HG03460 (cell line): Measurements from ENCODE around the gene ACAP3.

ENCODE experiments used
- ATAC-seq: cut with Tn5 transposase; IDR thresholded peaks from one replicate; pipeline ENCODE4 v1.9.1; 2021; ENCODE audit not compliant: unreplicated experiment

The ACAP3 gene

DNA sequence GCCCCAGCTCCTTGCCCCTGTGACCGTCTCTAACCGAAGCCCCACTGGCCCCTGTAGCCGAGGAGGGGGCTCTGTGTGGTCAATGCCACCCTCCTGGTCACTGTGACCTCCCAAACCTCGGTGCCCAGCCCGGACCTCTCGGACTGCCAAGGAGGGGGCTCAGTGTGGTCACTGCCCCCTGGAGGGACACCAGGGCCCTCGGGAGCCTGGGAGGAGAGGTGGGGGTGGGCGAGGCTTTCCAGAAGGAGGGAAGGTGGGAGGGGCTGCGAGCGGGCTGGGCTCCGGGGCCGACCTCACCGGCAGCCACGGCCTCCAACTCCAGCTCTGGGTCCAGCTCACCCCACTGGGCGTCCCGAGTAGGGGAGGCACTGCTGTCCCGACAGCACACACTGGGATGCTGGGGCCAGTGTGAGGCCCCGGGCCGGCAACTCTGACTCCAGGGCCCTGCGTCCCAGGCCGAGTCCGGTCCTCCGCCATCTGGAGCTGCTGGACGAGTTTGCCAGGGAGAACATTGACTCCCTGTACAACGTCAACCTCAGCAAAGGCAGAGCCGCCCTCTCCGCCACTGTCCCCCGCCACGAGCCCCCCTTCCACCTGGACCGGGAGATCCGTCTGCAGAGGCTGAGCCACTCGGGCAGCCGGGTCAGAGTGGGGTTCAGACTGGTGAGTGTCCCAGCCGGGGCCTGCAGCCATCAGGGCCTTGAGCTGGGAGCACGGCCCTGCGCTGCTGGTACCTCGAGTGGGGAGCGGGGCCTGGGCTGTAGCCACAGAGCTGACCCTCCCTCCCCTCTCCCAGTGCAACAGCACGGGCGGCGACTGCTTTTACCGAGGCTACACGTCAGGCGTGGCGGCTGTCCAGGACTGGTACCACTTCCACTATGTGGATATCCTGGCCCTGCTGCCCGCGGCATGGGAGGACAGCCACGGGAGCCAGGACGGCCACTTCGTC lies 21.1 kb downstream of the ACAP3 start:
- ATAC-seq: no peak

- no peak for ATAC-seq
These were observed 22.0 kb downstream of the ACAP3 start for GRCh38 chr1:1285611-1286311.

DNA sequence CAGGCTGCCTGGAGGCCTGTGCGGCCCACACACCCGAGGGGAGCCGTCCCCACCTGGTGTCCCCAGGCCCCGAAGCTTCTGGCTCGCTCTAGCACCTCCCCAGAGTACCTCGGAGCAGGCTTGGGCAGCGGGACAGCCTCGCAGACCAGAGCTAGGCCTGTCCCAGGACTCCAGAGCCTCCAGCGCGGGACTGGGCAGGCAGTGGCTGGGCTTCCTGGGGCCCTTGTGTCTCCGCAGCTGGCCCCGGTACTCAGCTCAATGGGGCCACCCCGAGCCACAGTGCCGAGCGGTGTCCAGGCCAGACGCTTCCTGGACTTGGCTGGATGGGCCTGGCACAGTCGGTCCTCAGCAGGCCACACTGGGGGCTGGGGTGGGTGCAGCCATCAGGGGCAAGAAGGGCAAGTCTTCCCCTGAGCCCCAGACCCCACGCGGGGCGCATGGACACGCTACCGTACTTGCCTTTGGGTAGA lies 22.6 kb downstream of the ACAP3 start:
- no peak for ATAC-seq

DNA sequence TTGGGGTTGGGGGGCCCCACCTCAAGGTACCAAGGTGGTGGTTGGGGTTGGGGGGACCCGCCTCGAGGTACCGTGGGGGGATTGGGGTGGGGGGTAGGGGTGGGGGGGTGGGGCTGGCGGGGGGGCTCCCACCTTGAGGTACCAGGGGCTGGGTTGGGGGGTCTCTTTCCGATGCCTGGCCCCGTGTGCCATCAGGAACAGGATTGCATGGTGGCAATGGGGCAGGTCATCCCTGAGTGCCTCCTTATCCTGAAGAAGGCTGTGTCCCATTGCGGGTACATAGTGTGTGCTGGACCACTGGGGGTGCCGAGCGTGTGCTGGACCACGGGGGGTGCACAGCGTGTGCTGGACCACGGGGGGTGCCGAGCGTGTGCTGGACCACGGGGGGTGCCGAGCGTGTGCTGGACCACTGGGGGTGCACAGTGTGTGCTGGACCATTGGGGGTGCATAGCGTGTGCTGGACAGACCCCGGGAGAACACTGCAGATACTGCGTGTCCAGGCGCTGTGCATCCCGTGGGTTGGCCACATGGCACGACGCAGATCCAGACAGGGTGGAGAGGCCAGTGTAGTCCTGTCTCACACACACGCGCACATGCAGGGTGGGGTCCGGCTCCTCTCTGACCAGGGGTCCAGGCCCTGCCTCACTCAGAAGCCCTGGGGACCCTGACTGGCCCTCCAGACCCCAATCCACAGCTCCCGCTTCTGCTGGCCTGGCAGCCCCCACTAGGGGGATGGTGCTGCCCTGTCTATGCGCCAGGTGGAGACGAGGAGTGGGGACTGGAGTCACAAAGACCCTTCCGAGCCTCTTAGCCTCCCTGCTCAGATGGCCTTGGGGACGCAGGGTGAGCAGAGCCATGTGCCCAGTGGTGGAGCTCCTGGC lies 23.3 kb downstream of the ACAP3 start:
- no peak for ATAC-seq

DNA sequence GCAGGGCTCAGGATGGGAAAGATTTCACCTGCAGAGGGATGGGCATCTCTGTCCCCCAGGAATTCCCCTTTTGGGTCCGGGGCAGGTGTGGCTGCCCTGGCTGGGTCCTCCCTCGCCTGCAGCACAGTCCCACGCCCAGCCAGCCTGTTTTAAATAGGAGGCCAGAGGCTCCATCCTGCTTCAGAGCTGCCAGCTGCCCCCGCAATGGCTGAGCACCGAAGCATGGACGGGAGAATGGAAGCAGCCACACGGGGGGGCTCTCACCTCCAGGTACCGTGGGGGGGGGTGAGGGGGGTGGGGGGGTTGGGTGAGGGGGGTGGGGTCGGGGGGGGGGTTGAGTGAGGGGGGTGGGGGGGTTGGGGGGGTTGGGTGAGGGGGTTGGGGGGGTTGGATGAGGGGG lies 23.9 kb downstream of the ACAP3 start:
- ATAC-seq: no peak

GRCh38 chr1:1282998-1283397 lies 24.7 kb downstream of the ACAP3 start:
- no peak for ATAC-seq

GRCh38 chr1:1281533-1282321 lies 26.0 kb downstream of the ACAP3 start:
- no peak for ATAC-seq

DNA sequence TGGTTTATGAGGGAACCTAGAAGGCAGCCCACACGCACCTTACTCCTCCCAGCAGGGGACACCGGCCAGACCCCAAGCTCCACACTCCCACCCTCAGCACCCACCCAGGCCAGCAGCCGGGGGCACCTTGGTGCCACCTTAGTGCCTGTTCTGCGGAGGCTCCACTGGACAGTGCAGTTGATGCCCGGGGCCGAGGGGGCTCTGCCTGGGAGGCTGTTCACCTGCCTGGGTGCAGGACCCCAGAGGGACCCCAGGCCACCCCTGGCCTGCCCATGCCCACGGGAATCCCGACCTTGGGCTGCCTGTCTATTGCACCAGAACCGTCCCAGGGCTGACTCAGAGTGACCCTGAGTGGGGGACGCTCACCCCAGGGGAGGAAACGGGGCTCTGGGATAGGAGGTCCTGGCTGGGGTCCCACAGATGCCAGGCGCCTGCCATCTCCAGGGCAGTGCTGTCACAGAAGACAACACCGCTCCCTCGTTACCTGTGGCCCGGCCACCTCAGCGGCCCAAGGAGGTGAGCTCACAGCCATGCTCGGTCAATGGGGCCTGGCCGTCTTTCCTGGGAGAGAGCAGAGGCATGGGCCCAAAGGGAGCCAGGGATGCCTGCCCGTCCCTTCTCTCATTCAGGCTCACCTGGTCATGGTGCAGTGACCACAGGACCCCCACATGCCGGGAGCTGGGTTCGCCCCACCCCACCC lies 26.8 kb downstream of the ACAP3 start:
- no peak for ATAC-seq

- ATAC-seq: no peak
These were observed 28.7 kb downstream of the ACAP3 start for GRCh38 chr1:1279028-1279427.

DNA sequence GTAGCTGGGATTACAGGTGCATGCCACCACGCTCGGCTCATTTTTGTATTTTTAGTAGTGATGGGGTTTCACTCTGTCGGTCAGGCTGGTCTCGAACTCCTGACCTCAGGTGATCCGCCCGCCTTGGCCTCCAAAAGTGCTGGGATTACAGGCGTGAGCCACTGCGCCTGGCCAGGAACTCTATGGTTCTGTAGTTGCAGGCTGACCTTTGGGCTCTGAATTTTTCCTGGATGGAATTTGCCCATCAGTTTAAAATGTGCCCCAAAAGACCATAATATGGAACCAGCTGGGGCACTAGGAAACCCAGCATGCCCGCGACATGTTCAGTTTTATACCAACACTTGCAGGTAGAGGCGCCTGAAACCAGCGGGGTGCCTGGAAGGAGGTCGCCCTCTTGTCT lies 29.1 kb downstream of the ACAP3 start:
- no peak for ATAC-seq

DNA sequence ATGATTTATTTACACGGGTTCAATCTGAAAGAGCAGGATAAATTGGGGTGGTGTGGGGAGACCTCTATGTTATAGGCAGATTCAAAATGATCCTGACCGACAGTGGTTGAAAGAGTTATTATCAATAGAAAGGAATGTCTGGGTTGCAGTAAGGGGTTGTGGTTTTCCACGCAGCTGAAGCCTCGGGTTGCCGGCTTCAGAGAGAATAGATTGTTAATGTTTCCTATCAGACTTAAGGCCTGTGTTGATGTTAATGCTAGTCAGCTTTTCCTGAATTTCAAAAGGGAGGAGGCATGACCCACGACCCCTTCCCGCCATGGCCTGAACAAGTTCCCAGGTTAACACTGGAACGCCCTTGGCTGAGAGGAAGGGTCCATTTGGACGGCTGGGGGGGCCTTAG lies 31.9 kb downstream of the ACAP3 start:
- no peak for ATAC-seq

- ATAC-seq: no peak
These were observed 32.7 kb downstream of the ACAP3 start for GRCh38 chr1:1274931-1275431.

DNA sequence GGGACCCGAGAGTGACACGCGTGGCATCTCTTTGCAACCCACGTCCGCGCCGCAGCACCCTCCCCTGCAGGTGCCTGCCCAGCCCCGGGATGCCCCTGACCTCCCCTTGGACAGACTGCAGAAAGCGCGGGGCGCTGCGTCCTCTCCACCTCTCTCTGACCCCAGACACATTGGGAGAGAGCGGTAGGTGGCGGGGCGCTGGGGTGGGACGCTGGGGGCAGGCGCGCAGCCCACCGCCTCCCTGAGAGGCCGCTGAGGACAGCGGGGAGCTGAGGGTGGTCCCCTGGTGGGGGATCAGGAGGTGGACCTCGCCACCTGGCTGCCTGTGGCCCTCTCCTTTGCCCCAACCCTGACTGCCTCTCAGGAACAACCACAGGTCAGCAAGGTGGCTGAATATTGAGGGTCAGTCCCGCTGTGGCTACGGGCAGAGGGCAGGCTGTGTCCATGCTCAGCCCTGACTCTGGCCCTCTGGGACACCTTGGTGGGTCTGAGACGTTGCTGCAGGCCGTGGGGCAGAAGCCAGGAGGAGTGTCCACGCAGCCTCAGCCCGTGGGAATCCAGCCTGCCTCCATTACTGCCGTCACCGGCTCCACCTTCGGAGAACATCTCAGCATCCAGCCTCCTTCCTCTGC lies 33.3 kb downstream of the ACAP3 start:
- ATAC-seq: no peak

GRCh38 chr1:1273512-1274298 lies 34.0 kb downstream of the ACAP3 start, which contains the start of gene UBE2J2:
TSS of gene UBE2J2 (minus strand) at chr1:1273854. CDS start at chr1:1267992, 5,862 bp downstream.
- ATAC-seq: peak; percentile 77

GRCh38 chr1:1273209-1273511 lies 34.6 kb downstream of the ACAP3 start:
- peak; percentile 12 for ATAC-seq

GRCh38 chr1:1272341-1273208 lies 35.2 kb downstream of the ACAP3 start:
- no peak for ATAC-seq

DNA sequence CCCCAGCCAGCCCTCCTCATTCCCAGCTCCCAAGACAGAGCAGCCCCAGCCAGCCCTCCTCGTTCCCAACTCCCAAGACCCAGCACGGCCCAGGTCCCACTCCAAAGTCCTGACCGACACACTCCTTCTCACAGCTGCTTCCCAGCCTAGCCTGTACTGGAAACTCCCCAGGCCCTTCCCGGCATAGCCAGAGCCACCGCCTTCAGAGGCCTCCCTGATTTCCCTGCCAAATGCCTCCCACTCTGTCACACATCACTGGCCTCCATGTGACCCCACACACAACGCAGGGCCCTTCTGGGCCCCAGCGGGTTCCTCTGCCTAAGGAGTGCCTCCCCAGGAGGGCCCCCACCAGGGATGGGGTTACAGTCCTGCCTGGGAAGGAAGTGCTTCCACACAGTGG lies 36.9 kb downstream of the ACAP3 start:
- ATAC-seq: no peak
